ENCODE measurements around the gene NARS2.
"Not testable (repeated sequence)": the region's sequence is repeated elsewhere in the genome, so short reads cannot be mapped to it uniquely, and the experiment has no call there.

Gene NARS2, protein sequence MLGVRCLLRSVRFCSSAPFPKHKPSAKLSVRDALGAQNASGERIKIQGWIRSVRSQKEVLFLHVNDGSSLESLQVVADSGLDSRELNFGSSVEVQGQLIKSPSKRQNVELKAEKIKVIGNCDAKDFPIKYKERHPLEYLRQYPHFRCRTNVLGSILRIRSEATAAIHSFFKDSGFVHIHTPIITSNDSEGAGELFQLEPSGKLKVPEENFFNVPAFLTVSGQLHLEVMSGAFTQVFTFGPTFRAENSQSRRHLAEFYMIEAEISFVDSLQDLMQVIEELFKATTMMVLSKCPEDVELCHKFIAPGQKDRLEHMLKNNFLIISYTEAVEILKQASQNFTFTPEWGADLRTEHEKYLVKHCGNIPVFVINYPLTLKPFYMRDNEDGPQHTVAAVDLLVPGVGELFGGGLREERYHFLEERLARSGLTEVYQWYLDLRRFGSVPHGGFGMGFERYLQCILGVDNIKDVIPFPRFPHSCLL

DNA sequence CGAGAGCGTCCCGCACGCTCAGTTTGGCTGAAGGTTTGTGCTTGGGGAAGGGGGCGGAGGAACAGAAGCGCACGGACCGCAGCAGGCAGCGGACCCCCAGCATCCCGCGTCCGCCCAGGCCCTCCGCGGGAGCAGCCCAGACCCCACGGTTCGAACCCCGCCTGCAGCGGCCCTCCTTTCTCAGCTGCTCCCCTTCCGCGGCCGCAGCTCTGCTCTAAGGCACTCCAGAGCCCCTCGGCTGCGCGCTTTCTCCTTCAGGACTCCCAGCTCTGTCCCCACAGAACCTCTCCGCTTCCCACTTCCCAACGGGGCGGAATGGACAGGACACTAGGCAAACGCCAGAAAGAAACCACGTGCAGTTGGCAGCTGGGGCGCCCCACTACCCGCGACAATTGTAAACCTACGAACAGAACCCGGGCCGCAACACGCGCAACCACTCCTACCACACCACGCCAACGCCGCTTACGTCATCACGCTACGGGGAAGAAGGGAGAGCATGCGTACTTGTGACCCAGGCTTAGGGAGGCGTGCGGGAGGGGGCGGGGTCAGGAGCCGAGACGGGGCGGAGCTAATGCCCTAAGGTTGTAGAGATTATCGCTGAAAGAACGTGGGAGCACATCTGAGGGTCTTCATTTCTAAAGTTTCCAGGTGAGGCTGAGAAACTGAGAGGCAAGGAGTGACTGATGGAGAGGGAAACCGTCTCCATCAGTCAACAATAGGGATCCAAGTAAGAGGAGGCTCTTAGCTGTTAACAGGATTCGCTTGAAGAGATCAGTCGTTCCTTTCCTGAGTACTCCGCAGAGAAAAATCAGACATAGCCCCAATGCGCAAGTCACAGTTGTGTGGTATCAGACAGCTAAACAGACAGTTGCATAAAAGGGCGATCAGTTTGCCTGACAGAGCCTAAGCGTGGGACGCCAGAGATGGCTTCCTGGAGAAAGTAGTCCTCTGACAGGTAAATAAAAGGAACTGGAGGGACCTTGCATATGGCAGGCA, at the start of gene NARS2:
TSS of gene NARS2 (minus strand) at position 479 of the 996 bp plus-strand sequence. CDS start at position 103, 376 bp downstream.
- Histone ChIP-seq H3K9ac (peak within 1 kb of the TSS; percentile 85), H3K27ac (peak within 1 kb of the TSS; percentile 83), H3K4me2 (peak within 1 kb of the TSS; percentile 95), H4K20me1 (peaks cover 5% of the 10 kb centered on the region; the same call in 1 of the 2 replicates), H3K27me3 (no peaks in the 10 kb centered on the region), H3K4me1 (peaks cover 46% of the 10 kb centered on the region), H3K4me3 (peak within 1 kb of the TSS; percentile 75), H3K36me3 (peaks cover 22% of the 10 kb centered on the region), H3K9me3 (no peaks in the 10 kb centered on the region)
- TF ChIP-seq Cebpa-rat (IDR thresholded peaks at IDR 0.05) = no peak

GRCh38 chr11:78622666-78623065, 48.0 kb upstream of the NARS2 start:
- Histone ChIP-seq H3K4me2 (no peak overlapping the region), H3K4me3 (no peak overlapping the region), H3K27me3 (no peaks in the 10 kb centered on the region), H4K20me1 (no peaks in the 10 kb centered on the region), H3K27ac (no peak overlapping the region), H3K4me1 (no peaks in the 10 kb centered on the region), H3K36me3 (no peaks in the 10 kb centered on the region), H3K9ac (no peak overlapping the region), H3K9me3 (peaks cover 17% of the 10 kb centered on the region)
- no peak for TF ChIP-seq Cebpa-rat (IDR thresholded peaks at IDR 0.05)

GRCh38 chr11:78620159-78620558, 45.5 kb upstream of the NARS2 start:
- TF ChIP-seq Cebpa-rat (IDR thresholded peaks at IDR 0.05) = no peak
- Histone ChIP-seq H3K4me3 (no peak overlapping the region), H3K9me3 (peaks cover 17% of the 10 kb centered on the region), H3K36me3 (no peaks in the 10 kb centered on the region), H3K27me3 (no peaks in the 10 kb centered on the region), H3K4me2 (no peak overlapping the region), H3K27ac (no peak overlapping the region), H3K4me1 (no peaks in the 10 kb centered on the region), H3K9ac (no peak overlapping the region), H4K20me1 (no peaks in the 10 kb centered on the region)

DNA sequence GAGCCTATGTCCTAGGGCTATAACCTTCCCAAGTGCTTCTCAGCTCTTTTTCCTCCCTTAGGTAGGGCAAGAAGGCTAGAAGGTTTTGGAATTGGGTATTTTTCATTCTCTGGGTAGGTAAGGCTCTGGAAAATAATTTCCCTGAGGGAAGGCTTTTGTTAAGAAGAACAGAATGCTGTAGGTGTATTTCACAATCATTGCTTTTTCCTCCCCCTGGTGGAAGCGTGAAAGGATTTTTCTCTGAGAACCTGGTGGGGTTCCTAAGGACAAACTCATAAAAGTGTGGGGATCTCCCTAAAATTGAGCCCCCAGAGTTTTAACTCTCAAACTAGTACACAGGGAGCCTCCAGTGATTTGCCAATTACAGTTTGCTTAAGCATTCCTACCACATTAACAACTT, 41.1 kb upstream of the NARS2 start:
- no peaks in the 10 kb centered on the region for H3K36me3 ChIP-seq
- no peak overlapping the region for H3K9ac ChIP-seq
- no peak for TF ChIP-seq Cebpa-rat (IDR thresholded peaks at IDR 0.05)
- H4K20me1 ChIP-seq = no peaks in the 10 kb centered on the region
- no peaks in the 10 kb centered on the region for H3K27me3 ChIP-seq
- peaks cover 17% of the 10 kb centered on the region for H3K9me3 ChIP-seq
- H3K4me1 ChIP-seq = no peaks in the 10 kb centered on the region
- H3K27ac ChIP-seq = no peak overlapping the region
- H3K4me2 ChIP-seq = no peak overlapping the region
- H3K4me3 ChIP-seq = no peak overlapping the region

- Histone ChIP-seq H3K9ac (no peak overlapping the region), H3K36me3 (no peaks in the 10 kb centered on the region), H3K4me2 (no peak overlapping the region), H3K27me3 (no peaks in the 10 kb centered on the region), H3K4me3 (no peak overlapping the region), H4K20me1 (no peaks in the 10 kb centered on the region), H3K4me1 (no peaks in the 10 kb centered on the region), H3K27ac (no peak overlapping the region), H3K9me3 (no peaks in the 10 kb centered on the region)
- TF ChIP-seq Cebpa-rat (IDR thresholded peaks at IDR 0.05) = no peak
These were observed 38.7 kb upstream of the NARS2 start for GRCh38 chr11:78613378-78613813.

- no peaks in the 10 kb centered on the region for H4K20me1 ChIP-seq
- H3K36me3 ChIP-seq = no peaks in the 10 kb centered on the region
- H3K4me1 ChIP-seq = no peaks in the 10 kb centered on the region
- no peaks in the 10 kb centered on the region for H3K27me3 ChIP-seq
- no peak for TF ChIP-seq Cebpa-rat (IDR thresholded peaks at IDR 0.05)
- no peak overlapping the region for H3K4me3 ChIP-seq
- H3K27ac ChIP-seq = no peak overlapping the region
- no peak overlapping the region for H3K4me2 ChIP-seq
- H3K9me3 ChIP-seq = no peaks in the 10 kb centered on the region
- H3K9ac ChIP-seq = no peak overlapping the region
These were observed 38.2 kb upstream of the NARS2 start for GRCh38 chr11:78612721-78613377.

DNA sequence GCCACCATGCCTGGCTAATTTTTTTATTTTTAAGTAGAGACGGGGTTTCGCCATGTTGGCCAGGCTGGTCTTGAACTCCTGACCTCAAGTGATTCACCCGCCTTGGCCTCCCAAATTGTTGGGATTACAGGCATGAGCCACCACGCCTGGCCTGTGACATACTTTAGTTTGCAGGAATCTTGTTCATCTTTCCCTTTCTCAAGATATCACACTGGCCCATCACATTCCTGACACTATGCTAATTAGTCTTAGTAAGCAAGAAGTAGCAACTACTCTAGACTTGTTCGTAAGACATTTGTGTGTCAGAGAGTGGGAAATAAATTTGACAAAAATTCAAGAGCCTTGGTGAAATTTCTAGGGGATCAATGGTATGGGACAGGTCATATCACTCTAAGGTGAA, 34.7 kb upstream of the NARS2 start:
- not testable (repeated sequence) for H3K9ac ChIP-seq, H3K9me3 ChIP-seq, H3K4me3 ChIP-seq, H3K27me3 ChIP-seq, H3K4me1 ChIP-seq, H3K27ac ChIP-seq, H3K4me2 ChIP-seq, H3K36me3 ChIP-seq, H4K20me1 ChIP-seq

- no peaks in the 10 kb centered on the region for H4K20me1 ChIP-seq
- H3K9ac ChIP-seq = no peak overlapping the region
- no peak overlapping the region for H3K4me2 ChIP-seq
- H3K4me1 ChIP-seq = no peaks in the 10 kb centered on the region
- no peak for TF ChIP-seq Cebpa-rat (IDR thresholded peaks at IDR 0.05)
- H3K27ac ChIP-seq = no peak overlapping the region
- H3K9me3 ChIP-seq = no peaks in the 10 kb centered on the region; the same call in 1 of the 2 replicates
- no peak overlapping the region for H3K4me3 ChIP-seq
- no peaks in the 10 kb centered on the region for H3K36me3 ChIP-seq
- no peaks in the 10 kb centered on the region for H3K27me3 ChIP-seq
These were observed 33.0 kb upstream of the NARS2 start for GRCh38 chr11:78607696-78608095.

DNA sequence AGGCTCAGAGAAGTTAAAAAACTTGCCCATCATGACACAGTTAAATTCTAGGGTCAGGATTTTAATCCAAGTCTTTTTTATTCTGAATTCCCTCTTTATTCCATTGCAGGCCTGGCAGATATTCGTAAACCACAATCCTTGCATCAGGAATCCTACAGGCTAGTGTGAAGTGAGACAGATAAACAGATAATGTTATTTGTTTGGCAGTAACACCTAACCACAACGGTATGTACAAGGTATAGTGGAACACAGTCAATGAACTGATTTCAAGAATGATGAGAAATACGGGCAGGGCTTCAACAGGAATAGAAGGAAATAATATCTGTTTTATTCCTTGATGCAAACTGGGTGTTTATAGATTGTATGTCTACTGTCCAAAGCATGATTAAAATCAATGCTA, 32.0 kb upstream of the NARS2 start:
- Histone ChIP-seq H3K27ac (no peak overlapping the region), H4K20me1 (no peaks in the 10 kb centered on the region), H3K4me3 (no peak overlapping the region), H3K9ac (no peak overlapping the region), H3K27me3 (no peaks in the 10 kb centered on the region), H3K4me2 (no peak overlapping the region), H3K36me3 (no peaks in the 10 kb centered on the region), H3K9me3 (no peaks in the 10 kb centered on the region; the same call in 1 of the 2 replicates), H3K4me1 (no peaks in the 10 kb centered on the region)
- no peak for TF ChIP-seq Cebpa-rat (IDR thresholded peaks at IDR 0.05)

Measured in BLaER1 (cell line).